ENCODE measurements around the gene GNRHR. TPM values are rescaled to one million over a fixed set of nuclear protein-coding genes. Genes with fewer than 3 reads are reported as not detected.
"Not testable (repeated sequence)": the region's sequence is repeated elsewhere in the genome, so short reads cannot be mapped to it uniquely, and the experiment has no call there.

GNRHR gene
- total RNA-seq, 1 donor from 2014 or later: not detected

DNA sequence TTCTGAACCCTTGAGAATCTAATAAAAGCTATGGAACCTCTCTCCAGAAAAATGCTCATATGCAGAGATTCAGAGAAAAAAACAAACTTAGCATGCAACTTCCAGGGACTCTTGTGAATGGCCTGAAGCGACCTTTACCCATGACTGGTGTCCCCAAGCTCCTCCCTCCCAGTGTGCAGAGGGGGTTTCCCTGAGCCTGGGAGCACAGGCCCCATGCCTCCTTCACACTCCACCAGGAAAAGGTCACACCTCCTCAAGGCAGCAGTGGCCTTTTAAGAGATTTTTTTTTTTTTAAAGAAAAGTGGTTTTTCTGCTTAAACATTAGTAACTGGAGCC lies 40.0 kb downstream of the GNRHR start:
- Histone ChIP-seq H3K9me3 (replicated peaks) (no peaks in the 10 kb centered on the region), H3K27ac (replicated peaks) (no peak overlapping the region), H3K4me3 (no peak overlapping the region), H3K27me3 (ENCODE audit: low read depth) (no peaks in the 10 kb centered on the region), H3K4me1 (peaks cover 13% of the 10 kb centered on the region), H3K36me3 (peaks cover 4% of the 10 kb centered on the region)
- DNase-seq: no peak
- intact Hi-C loops (cut with micrococcal nuclease): no loop called here
- no peak for TF ChIP-seq CTCF (IDR thresholded peaks at IDR 0.05; ENCODE audit: borderline replicate concordance)

GRCh38 chr4:67713529-67714247 lies 40.5 kb downstream of the GNRHR start:
- DNase-seq: no peak
- intact Hi-C loops (cut with micrococcal nuclease): no loop called here
- Histone ChIP-seq H3K27me3 (ENCODE audit: low read depth) (no peaks in the 10 kb centered on the region), H3K36me3 (peaks cover 4% of the 10 kb centered on the region), H3K4me3 (no peak overlapping the region), H3K27ac (replicated peaks) (no peak overlapping the region), H3K9me3 (replicated peaks) (no peaks in the 10 kb centered on the region), H3K4me1 (peaks cover 13% of the 10 kb centered on the region)
- TF ChIP-seq CTCF (IDR thresholded peaks at IDR 0.05; ENCODE audit: borderline replicate concordance): no peak

GRCh38 chr4:67712650-67713528 lies 41.3 kb downstream of the GNRHR start:
- Histone ChIP-seq H3K4me1 (peaks cover 13% of the 10 kb centered on the region), H3K9me3 (replicated peaks) (no peaks in the 10 kb centered on the region), H3K27me3 (ENCODE audit: low read depth) (no peaks in the 10 kb centered on the region), H3K27ac (replicated peaks) (no peak overlapping the region), H3K36me3 (peaks cover 4% of the 10 kb centered on the region), H3K4me3 (no peak overlapping the region)
- no peak for TF ChIP-seq CTCF (IDR thresholded peaks at IDR 0.05; ENCODE audit: borderline replicate concordance)
- intact Hi-C loops (cut with micrococcal nuclease): no loop called here
- DNase-seq: no peak

DNA sequence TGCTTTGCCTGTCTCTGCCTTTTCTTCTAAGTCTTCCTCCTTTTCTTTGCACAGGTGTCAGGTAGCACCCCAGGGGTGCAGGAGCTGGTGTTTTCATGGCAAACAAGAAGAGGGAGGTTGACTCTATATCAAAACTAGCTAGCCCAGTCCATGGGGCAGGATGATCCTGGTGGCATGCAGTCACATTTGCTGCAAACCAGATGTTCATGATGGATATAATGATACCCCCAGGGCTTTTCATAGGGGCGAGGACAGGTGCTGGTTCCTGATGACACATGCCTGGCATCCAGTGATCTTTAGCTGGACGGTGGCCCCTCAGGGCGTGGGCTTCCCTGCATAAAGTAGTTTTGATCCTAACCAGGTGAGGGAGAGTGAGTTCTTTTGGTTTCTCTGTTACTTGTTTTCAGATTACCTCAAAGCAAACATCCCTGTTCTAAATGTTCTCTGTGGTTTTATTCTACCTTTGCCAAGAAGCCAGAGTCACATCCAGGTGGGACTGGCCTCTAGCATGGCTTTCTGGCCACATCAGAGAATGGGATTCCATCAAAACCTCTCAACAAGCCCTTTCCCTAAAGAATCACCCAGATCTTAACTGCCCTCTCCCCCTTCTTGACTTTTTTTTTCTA lies 42.1 kb downstream of the GNRHR start:
- no peaks in the 10 kb centered on the region for H3K9me3 ChIP-seq (replicated peaks)
- peaks cover 13% of the 10 kb centered on the region for H3K4me1 ChIP-seq
- H3K27me3 ChIP-seq (ENCODE audit: low read depth): no peaks in the 10 kb centered on the region
- no peak overlapping the region for H3K4me3 ChIP-seq
- H3K27ac ChIP-seq (replicated peaks): no peak overlapping the region
- DNase-seq: no peak
- intact Hi-C loops (cut with micrococcal nuclease): no loop called here
- peaks cover 2% of the 10 kb centered on the region for H3K36me3 ChIP-seq
- no peak for TF ChIP-seq CTCF (IDR thresholded peaks at IDR 0.05; ENCODE audit: borderline replicate concordance)

DNA sequence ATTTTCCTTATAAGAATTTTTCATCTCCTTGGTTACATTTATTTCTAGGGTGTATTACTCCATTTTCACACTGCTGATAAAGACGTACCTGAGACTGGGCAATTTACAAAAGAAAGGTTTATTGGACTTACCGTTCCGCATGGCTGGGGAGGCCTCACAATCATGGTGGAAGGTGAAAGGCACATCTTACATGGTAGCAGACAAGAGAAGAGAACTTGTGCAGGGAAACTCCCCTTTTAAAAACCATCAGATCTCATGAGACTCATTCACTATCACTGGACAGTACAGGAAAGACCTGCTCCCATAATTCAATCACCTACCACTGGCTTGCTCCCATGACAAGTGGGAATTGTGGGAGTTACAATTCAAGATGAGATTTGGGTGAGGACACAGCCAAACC lies 47.5 kb downstream of the GNRHR start:
- H3K4me1 ChIP-seq; H3K9me3 ChIP-seq (replicated peaks); H3K4me3 ChIP-seq; H3K36me3 ChIP-seq; H3K27ac ChIP-seq (replicated peaks); intact Hi-C loops (cut with micrococcal nuclease); DNase-seq; H3K27me3 ChIP-seq (ENCODE audit: low read depth): not testable (repeated sequence)

Measured in left ventricle myocardium inferior (tissue), 1 donor.